Uterus (tissue), 2 donors: ENCODE data around the gene LARP1.

Experiments used
- POLR2A ChIP-seq, 2 donors: fragments of 450-650 bp; IDR thresholded peaks; one replicate each; pipeline ENCODE4 v1.6.1; 2016; ENCODE audit warnings: antibody characterized with exemption in 2 of 2, mild to moderate bottlenecking in 1 of 2, moderate library complexity in 1 of 2
- TF ChIP-seq, protein P1 (sequence below), 4 experiments: fragments of 200-600 bp in 2 of 4; fragments of 450-650 bp in 2 of 4; sonication (generic) in 2 of 4; IDR thresholded peaks; one replicate each; pipeline ENCODE4 v1.5.1; 2016 to 2019; ENCODE audit warnings: antibody characterized with exemption in 4 of 4, mild to moderate bottlenecking in 2 of 4, moderate library complexity in 1 of 4

DNA sequence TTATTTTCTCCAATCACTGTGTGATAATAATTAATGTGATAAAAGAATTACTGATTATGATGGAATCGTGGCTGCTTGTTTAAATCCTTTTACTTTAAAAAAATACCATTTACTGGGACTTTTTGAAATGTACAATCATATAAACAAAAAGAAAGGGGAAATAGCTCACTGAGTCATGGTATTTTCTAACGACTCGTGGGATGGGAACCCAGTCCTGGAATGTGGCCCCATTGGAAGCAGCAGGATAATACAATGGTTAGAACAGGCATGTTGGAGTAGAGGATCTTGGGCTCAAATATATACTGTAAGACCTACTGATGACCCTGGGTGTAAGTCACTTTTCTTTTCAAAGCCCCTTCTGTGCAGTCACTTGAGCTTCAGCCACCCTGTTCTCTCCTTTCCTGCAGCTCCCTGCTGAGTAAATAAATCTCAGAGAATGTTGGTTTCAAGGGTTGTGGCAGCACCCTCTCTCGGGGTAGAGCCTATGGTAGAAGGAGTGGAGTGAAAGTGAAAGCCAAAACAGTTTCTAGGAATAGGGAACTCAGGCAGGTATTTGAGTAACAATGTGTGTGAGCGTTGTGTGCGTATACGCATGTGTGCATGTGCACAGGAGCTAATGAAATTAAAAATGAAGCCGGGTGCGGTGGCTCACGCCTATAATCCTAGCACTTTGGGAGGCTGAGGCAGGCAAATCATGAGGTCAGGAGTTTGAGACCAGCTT lies 40.8 kb upstream of the LARP1 start:
- TF ChIP-seq POLR2A (IDR thresholded peaks at IDR 0.05), result no peak
- TF ChIP-seq, protein P1, sequence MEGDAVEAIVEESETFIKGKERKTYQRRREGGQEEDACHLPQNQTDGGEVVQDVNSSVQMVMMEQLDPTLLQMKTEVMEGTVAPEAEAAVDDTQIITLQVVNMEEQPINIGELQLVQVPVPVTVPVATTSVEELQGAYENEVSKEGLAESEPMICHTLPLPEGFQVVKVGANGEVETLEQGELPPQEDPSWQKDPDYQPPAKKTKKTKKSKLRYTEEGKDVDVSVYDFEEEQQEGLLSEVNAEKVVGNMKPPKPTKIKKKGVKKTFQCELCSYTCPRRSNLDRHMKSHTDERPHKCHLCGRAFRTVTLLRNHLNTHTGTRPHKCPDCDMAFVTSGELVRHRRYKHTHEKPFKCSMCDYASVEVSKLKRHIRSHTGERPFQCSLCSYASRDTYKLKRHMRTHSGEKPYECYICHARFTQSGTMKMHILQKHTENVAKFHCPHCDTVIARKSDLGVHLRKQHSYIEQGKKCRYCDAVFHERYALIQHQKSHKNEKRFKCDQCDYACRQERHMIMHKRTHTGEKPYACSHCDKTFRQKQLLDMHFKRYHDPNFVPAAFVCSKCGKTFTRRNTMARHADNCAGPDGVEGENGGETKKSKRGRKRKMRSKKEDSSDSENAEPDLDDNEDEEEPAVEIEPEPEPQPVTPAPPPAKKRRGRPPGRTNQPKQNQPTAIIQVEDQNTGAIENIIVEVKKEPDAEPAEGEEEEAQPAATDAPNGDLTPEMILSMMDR (IDR thresholded peaks at IDR 0.05), result no peak
